Gastroesophageal sphincter (tissue), 3 donors: ENCODE results near the gene SDK2.

ENCODE experiments used
- POLR2AphosphoS5 ChIP-seq: sonication (generic); formaldehyde crosslinking; IDR thresholded peaks from one replicate; pipeline ENCODE4 v1.6.1; 2017; ENCODE audit warnings: antibody characterized with exemption
- TF ChIP-seq, protein P1 (sequence below), 4 experiments: fragments of 200-600 bp in 2 of 4; fragments of 450-650 bp in 2 of 4; sonication (generic) in 1 of 4; IDR thresholded peaks; one replicate each; pipeline ENCODE4 v1.5.1; 2017 to 2019; ENCODE audit warnings: antibody characterized with exemption in 4 of 4, mild to moderate bottlenecking in 2 of 4, moderate library complexity in 2 of 4

DNA sequence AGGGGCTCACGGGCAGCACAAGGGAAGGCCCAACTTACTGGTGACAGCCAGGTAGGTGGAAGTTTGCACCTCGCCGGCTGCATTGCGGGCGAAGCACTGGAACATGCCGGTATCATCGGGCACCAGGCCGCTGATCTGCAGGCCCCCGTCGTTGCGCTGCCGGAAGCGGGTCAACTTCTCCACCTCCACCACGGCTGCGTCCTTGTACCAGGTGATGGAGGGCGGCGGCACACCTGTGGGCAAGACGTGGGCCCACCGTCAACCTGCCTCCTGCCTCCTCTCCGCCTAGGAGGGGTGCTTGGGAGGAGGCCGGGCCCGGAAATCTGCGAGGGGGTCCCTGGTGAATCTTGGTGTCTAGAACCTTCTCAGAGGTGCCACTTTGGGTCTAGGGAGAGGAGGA is 208.8 kb downstream of the SDK2 start:
- TF ChIP-seq, protein P1, sequence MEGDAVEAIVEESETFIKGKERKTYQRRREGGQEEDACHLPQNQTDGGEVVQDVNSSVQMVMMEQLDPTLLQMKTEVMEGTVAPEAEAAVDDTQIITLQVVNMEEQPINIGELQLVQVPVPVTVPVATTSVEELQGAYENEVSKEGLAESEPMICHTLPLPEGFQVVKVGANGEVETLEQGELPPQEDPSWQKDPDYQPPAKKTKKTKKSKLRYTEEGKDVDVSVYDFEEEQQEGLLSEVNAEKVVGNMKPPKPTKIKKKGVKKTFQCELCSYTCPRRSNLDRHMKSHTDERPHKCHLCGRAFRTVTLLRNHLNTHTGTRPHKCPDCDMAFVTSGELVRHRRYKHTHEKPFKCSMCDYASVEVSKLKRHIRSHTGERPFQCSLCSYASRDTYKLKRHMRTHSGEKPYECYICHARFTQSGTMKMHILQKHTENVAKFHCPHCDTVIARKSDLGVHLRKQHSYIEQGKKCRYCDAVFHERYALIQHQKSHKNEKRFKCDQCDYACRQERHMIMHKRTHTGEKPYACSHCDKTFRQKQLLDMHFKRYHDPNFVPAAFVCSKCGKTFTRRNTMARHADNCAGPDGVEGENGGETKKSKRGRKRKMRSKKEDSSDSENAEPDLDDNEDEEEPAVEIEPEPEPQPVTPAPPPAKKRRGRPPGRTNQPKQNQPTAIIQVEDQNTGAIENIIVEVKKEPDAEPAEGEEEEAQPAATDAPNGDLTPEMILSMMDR (IDR thresholded peaks at IDR 0.05): no peak
- TF ChIP-seq POLR2AphosphoS5: no peak
